H9 (cell line): ENCODE results near the gene TTLL1. TPM values are rescaled to one million over a fixed set of nuclear protein-coding genes. Genes with fewer than 3 reads are reported as not detected.

Experiments
- DNase-seq: peaks from one replicate; pipeline ENCODE4 v3.0.0-alpha.2; 2017
- H2AFZ ChIP-seq: one replicate; pipeline ENCODE4 v1.6.1; 2013; ENCODE audit warnings: mild to moderate bottlenecking, low read length, control low read depth, moderate library complexity
- H2AK5ac ChIP-seq: 2 replicates; pipeline ENCODE4 v1.6.1; 2013; ENCODE audit warnings: low read length, control low read depth, mixed read lengths; ENCODE audit not compliant: insufficient read length
- H2BK120ac ChIP-seq: one replicate; pipeline ENCODE4 v1.6.1; 2013; ENCODE audit warnings: low read depth, mild to moderate bottlenecking, low read length, control low read depth, inconsistent platforms; ENCODE audit not compliant: poor library complexity, severe bottlenecking
- H2BK12ac ChIP-seq: 2 replicates; pipeline ENCODE4 v1.6.1; 2013; ENCODE audit warnings: low read length, control low read depth, mixed read lengths, low read depth; ENCODE audit not compliant: insufficient read length
- H2BK15ac ChIP-seq: 2 replicates; pipeline ENCODE4 v1.6.1; 2013; ENCODE audit warnings: low read depth, low read length, control low read depth
- H2BK20ac ChIP-seq: one replicate; pipeline ENCODE4 v1.6.1; 2013; ENCODE audit warnings: low read depth, mild to moderate bottlenecking, low read length, control low read depth, inconsistent platforms; ENCODE audit not compliant: poor library complexity, severe bottlenecking
- H2BK5ac ChIP-seq: 2 replicates; pipeline ENCODE4 v1.6.1; 2013; ENCODE audit warnings: low read length, control low read depth, mixed read lengths; ENCODE audit not compliant: insufficient read length
- H3K14ac ChIP-seq: 2 replicates; pipeline ENCODE4 v1.6.1; 2013; ENCODE audit warnings: low read length, control low read depth; ENCODE audit not compliant: insufficient read depth
- H3K18ac ChIP-seq: 2 replicates; pipeline ENCODE4 v1.6.1; 2013; ENCODE audit warnings: low read depth, mild to moderate bottlenecking, mixed read lengths, low read length, control low read depth; ENCODE audit not compliant: insufficient read length
- H3K23ac ChIP-seq: 2 replicates; pipeline ENCODE4 v1.6.1; 2013; ENCODE audit warnings: low read length, control low read depth, mixed read lengths, low read depth; ENCODE audit not compliant: insufficient read length
- H3K23me2 ChIP-seq: 2 replicates; pipeline ENCODE4 v1.6.1; 2013; ENCODE audit warnings: low read depth, mild to moderate bottlenecking, mixed read lengths, low read length, control low read depth; ENCODE audit not compliant: insufficient read length, poor library complexity, severe bottlenecking
- H3K27ac ChIP-seq: 2 replicates; pipeline ENCODE4 v1.5.1; 2013; ENCODE audit warnings: low read length, control low read depth, mixed read lengths, low read depth; ENCODE audit not compliant: insufficient read length
- H3K27me3 ChIP-seq: 2 replicates; pipeline ENCODE4 v1.6.1; 2013; ENCODE audit warnings: low read length, control low read depth, inconsistent platforms; ENCODE audit not compliant: insufficient read depth
- H3K4ac ChIP-seq: 2 replicates; pipeline ENCODE4 v1.6.1; 2013; ENCODE audit warnings: low read depth, mild to moderate bottlenecking, control low read depth, inconsistent platforms, low read length, moderate library complexity
- H3K4me1 ChIP-seq: 2 replicates; pipeline ENCODE4 v1.6.1; 2013; ENCODE audit warnings: low read length, control low read depth, inconsistent platforms; ENCODE audit not compliant: insufficient read depth
- H3K4me2 ChIP-seq: 2 replicates; pipeline ENCODE4 v1.6.1; 2013; ENCODE audit warnings: low read length, control low read depth, mixed read lengths; ENCODE audit not compliant: insufficient read length, insufficient read depth
- H3K56ac ChIP-seq: 2 replicates; pipeline ENCODE4 v1.6.1; 2013; ENCODE audit warnings: low read depth, mild to moderate bottlenecking, mixed read lengths, low read length, control low read depth; ENCODE audit not compliant: insufficient read length
- H3K79me1 ChIP-seq: 2 replicates; pipeline ENCODE4 v1.6.1; 2013; ENCODE audit warnings: low read depth, mild to moderate bottlenecking, moderate library complexity, low read length, control low read depth, inconsistent platforms; ENCODE audit not compliant: insufficient read depth, poor library complexity, severe bottlenecking
- H3K79me2 ChIP-seq: 2 replicates; pipeline ENCODE4 v1.6.1; 2013; ENCODE audit warnings: low read length, control low read depth, inconsistent platforms; ENCODE audit not compliant: insufficient read depth
- H3K9ac ChIP-seq: 2 replicates; pipeline ENCODE4 v1.6.1; 2013; ENCODE audit warnings: low read length, control low read depth, mixed read lengths; ENCODE audit not compliant: insufficient read length; ENCODE audit errors: extremely low read depth
- H3K9me3 ChIP-seq: one replicate; pipeline ENCODE4 v1.6.1; 2013; ENCODE audit warnings: low read depth, low read length, inconsistent platforms; ENCODE audit not compliant: control insufficient read depth
- H3T11ph ChIP-seq: one replicate; pipeline ENCODE4 v1.6.1; 2013; ENCODE audit warnings: mild to moderate bottlenecking, low read length, control low read depth, inconsistent platforms
- H4K20me1 ChIP-seq: one replicate; pipeline ENCODE4 v1.6.1; 2013; ENCODE audit not compliant: control insufficient read depth, insufficient read length, insufficient read depth
- H4K5ac ChIP-seq: 2 replicates; pipeline ENCODE4 v1.6.1; 2013; ENCODE audit warnings: low read depth, mild to moderate bottlenecking, mixed read lengths, low read length, control low read depth; ENCODE audit not compliant: insufficient read length
- H4K8ac ChIP-seq: replicated peaks from 2 replicates; pipeline ENCODE4 v1.6.1; 2013; ENCODE audit warnings: low read length, control low read depth, mixed read lengths, low read depth; ENCODE audit not compliant: insufficient read length
- H4K91ac ChIP-seq: 2 replicates; pipeline ENCODE4 v1.6.1; 2013; ENCODE audit warnings: low read depth, mild to moderate bottlenecking, moderate library complexity, mixed read lengths, low read length, control low read depth; ENCODE audit not compliant: insufficient read length
- H3K27ac Mint-ChIP-seq, 3 experiments: 2 replicates in 2 of 3; 3 replicates in 1 of 3; pipeline ENCODE4 v1.8.0; 2020 to 2021; ENCODE audit warnings: mixed read lengths in 3 of 3, mild to moderate bottlenecking in 1 of 3, moderate library complexity in 1 of 3
- H3K27me3 Mint-ChIP-seq: 2 replicates; pipeline ENCODE4 v1.8.0; 2021; ENCODE audit warnings: low read depth, mild to moderate bottlenecking, moderate library complexity, mixed read lengths
- H3K36me3 Mint-ChIP-seq, 3 experiments: 2 replicates in 2 of 3; 3 replicates in 1 of 3; pipeline ENCODE4 v1.8.0; 2020 to 2021; ENCODE audit warnings: low read depth in 3 of 3, mixed read lengths in 3 of 3; ENCODE audit not compliant: insufficient read depth in 1 of 3
- H3K4me1 Mint-ChIP-seq, 2 experiments: 2 replicates each; pipeline ENCODE4 v1.8.0; 2020; ENCODE audit warnings: mixed read lengths in 2 of 2
- H3K4me3 Mint-ChIP-seq, 2 experiments: 2 replicates in 1 of 2; 3 replicates in 1 of 2; pipeline ENCODE4 v1.8.0; 2020 to 2021; ENCODE audit warnings: mild to moderate bottlenecking in 2 of 2, mixed read lengths in 2 of 2, moderate library complexity in 1 of 2
- H3K9me3 Mint-ChIP-seq, 2 experiments: 2 replicates in 1 of 2; 3 replicates in 1 of 2; pipeline ENCODE4 v1.8.0; 2020; ENCODE audit warnings: mild to moderate bottlenecking in 2 of 2, mixed read lengths in 2 of 2, moderate library complexity in 1 of 2
- CTCF ChIP-seq: fragments of 200-600 bp; sonication (generic); conservative IDR thresholded peaks from 3 replicates; pipeline ENCODE4 v1.8.0; 2021; ENCODE audit warnings: antibody characterized with exemption, mild to moderate bottlenecking
- WGBS: extraction: QIAGEN DNeasy Blood & Tissue Kit; methylation state at CpG from one replicate; pipeline ENCODE4 v1.1.7; 2013; ENCODE audit warnings: missing lambda C conversion rate, low lambda C conversion rate, mixed read lengths; ENCODE audit not compliant: insufficient read length; ENCODE audit errors: extremely low coverage; 5-methylcytosine and 5-hydroxymethylcytosine counted together
- total RNA-seq: library from RNA; stranded (reverse); gene quantifications from 2 replicates; pipeline ENCODE4 v1.2.1, GENCODE V29; 2021

The TTLL1 gene
- total RNA-seq, 1 experiment from 2014 or later = 4.1 TPM

- WGBS = no CpG with 5 or more reads among the region's 4 CpGs
Measured at GRCh38 chr22:43099095-43099494, 9.9 kb upstream of the TTLL1 start.

More at GRCh38 chr22:43099095-43099494, 9.9 kb upstream of the TTLL1 start:
- H3K4ac ChIP-seq = no peak overlapping the region
- no peak overlapping the region for H2BK120ac ChIP-seq
- H3K9me3 ChIP-seq = no peaks in the 10 kb centered on the region
- H2BK5ac ChIP-seq = no peak overlapping the region
- no peak overlapping the region for H3K18ac ChIP-seq
- no peak overlapping the region for H3K56ac ChIP-seq
- H3K4me1 Mint-ChIP-seq = peaks cover 7 to 12% of the 10 kb centered on the region in 2 experiments
- peaks cover 5% of the 10 kb centered on the region; the same call in 1 of the 2 replicates for H3K27me3 Mint-ChIP-seq
- no peaks in the 10 kb centered on the region for H3K23me2 ChIP-seq
- H2AFZ ChIP-seq = no peak overlapping the region
- no peak overlapping the region for H3K9ac ChIP-seq
- no peak for DNase-seq
- TF ChIP-seq CTCF = no peak
- no peak overlapping the region for H4K8ac ChIP-seq
- H4K91ac ChIP-seq = no peak overlapping the region
- H3K4me2 ChIP-seq = no peak overlapping the region
- peaks cover 5 to 13% (median 7%) of the 10 kb centered on the region in 3 experiments for H3K36me3 Mint-ChIP-seq
- no peak overlapping the region for H4K5ac ChIP-seq
- H3T11ph ChIP-seq = no peak overlapping the region
- no peak overlapping the region for H3K23ac ChIP-seq
- H2BK12ac ChIP-seq = no peak overlapping the region
- H3K79me2 ChIP-seq = no peaks in the 10 kb centered on the region
- H3K9me3 Mint-ChIP-seq = peaks cover 13 to 18% of the 10 kb centered on the region in 2 experiments
- no peak overlapping the region for H3K14ac ChIP-seq
- no peaks in the 10 kb centered on the region for H3K27me3 ChIP-seq
- no peak overlapping the region for H3K4me3 Mint-ChIP-seq
- no peaks in the 10 kb centered on the region for H3K4me1 ChIP-seq
- no peak overlapping the region for H2BK15ac ChIP-seq
- H4K20me1 ChIP-seq = no peaks in the 10 kb centered on the region
- no peak overlapping the region for H2AK5ac ChIP-seq
- no peak overlapping the region for H3K27ac ChIP-seq
- H3K79me1 ChIP-seq = no peaks in the 10 kb centered on the region
- H2BK20ac ChIP-seq = no peak overlapping the region
- no peak overlapping the region for H3K27ac Mint-ChIP-seq
